HL-60 (cell line): ENCODE data around the gene ALOX12.
A peak's percentile ranks its signal among the peaks of the same experiment; 100 is the strongest.

Experiments
- DNase-seq, 2 experiments: peaks; one replicate each; pipeline ENCODE4 v3.0.0-alpha.2; 2010 to 2020; ENCODE audit warnings: low read depth in 1 of 2, low spot score in 1 of 2
- H3K27ac ChIP-seq: fragments of 250-450 bp; sonication (Bioruptor Pico); replicated peaks from 2 replicates; pipeline ENCODE4 v1.5.1; 2020; ENCODE audit warnings: mild to moderate bottlenecking, moderate library complexity
- H3K27me3 ChIP-seq: fragments of 250-450 bp; sonication (Bioruptor Pico); 2 replicates; pipeline ENCODE4 v1.5.1; 2021; ENCODE audit warnings: mild to moderate bottlenecking, moderate library complexity; ENCODE audit not compliant: insufficient read depth, poor library complexity, severe bottlenecking
- H3K4me3 ChIP-seq: replicated peaks from 2 replicates; pipeline ENCODE4 v1.5.1; 2011; ENCODE audit warnings: mild to moderate bottlenecking, control low read depth, low read length; ENCODE audit not compliant: insufficient read depth
- CTCF ChIP-seq: IDR thresholded peaks from one replicate; pipeline ENCODE4 v1.5.1; 2011; ENCODE audit warnings: low read length, control low read depth, inconsistent platforms; ENCODE audit not compliant: insufficient read depth
- GABPA ChIP-seq: IDR thresholded peaks from 2 replicates; pipeline ENCODE4 v1.6.1; 2012; ENCODE audit warnings: low read depth
- POLR2AphosphoS5 ChIP-seq: IDR thresholded peaks from 2 replicates; pipeline ENCODE4 v1.6.1; 2012; ENCODE audit warnings: low read depth
- REST ChIP-seq: IDR thresholded peaks from 2 replicates; pipeline ENCODE4 v1.6.1; 2012; ENCODE audit warnings: low read depth; ENCODE audit not compliant: insufficient replicate concordance
- SPI1 ChIP-seq: IDR thresholded peaks from 2 replicates; pipeline ENCODE4 v1.6.1; 2012; ENCODE audit warnings: low read depth, mild to moderate bottlenecking, borderline replicate concordance

The ALOX12 gene

GRCh38 chr17:7017827-7018200 is 22.0 kb downstream of the ALOX12 start:
- Histone ChIP-seq H3K4me3 (no peak overlapping the region), H3K27me3 (no peaks in the 10 kb centered on the region), H3K27ac (no peak overlapping the region)
- no peak for TF ChIP-seq SPI1
- 0 out of 2 replicates have a peak, but pooled peaks have one; percentile 26 for TF ChIP-seq POLR2AphosphoS5
- DNase-seq, result peak in 1 of 2 experiments; percentile 42

GRCh38 chr17:7018331-7018964 is 22.6 kb downstream of the ALOX12 start:
- Histone ChIP-seq H3K27me3 (no peaks in the 10 kb centered on the region), H3K4me3 (no peak overlapping the region), H3K27ac (no peak overlapping the region)
- no peak for DNase-seq
- no peak for TF ChIP-seq SPI1
- TF ChIP-seq POLR2AphosphoS5, result no peak
- TF ChIP-seq CTCF, result no peak
- TF ChIP-seq REST, result no peak
- no peak for TF ChIP-seq GABPA

GRCh38 chr17:7019367-7019766 is 23.5 kb downstream of the ALOX12 start:
- TF ChIP-seq POLR2AphosphoS5 (no peak), GABPA (no peak), REST (no peak), CTCF (no peak), SPI1 (no peak)
- H3K27ac ChIP-seq, result no peak overlapping the region
- DNase-seq, result no peak
- H3K4me3 ChIP-seq, result no peak overlapping the region
- no peaks in the 10 kb centered on the region for H3K27me3 ChIP-seq

- H3K4me3 ChIP-seq, result no peak overlapping the region
- no peak overlapping the region for H3K27ac ChIP-seq
- TF ChIP-seq REST (no peak), SPI1 (no peak), CTCF (no peak), GABPA (no peak), POLR2AphosphoS5 (no peak)
- no peaks in the 10 kb centered on the region for H3K27me3 ChIP-seq
- DNase-seq, result no peak
Measured at GRCh38 chr17:7019839-7020519, 24.1 kb downstream of the ALOX12 start.
